Measurements from ENCODE around the gene COQ8B.

COQ8B gene

DNA sequence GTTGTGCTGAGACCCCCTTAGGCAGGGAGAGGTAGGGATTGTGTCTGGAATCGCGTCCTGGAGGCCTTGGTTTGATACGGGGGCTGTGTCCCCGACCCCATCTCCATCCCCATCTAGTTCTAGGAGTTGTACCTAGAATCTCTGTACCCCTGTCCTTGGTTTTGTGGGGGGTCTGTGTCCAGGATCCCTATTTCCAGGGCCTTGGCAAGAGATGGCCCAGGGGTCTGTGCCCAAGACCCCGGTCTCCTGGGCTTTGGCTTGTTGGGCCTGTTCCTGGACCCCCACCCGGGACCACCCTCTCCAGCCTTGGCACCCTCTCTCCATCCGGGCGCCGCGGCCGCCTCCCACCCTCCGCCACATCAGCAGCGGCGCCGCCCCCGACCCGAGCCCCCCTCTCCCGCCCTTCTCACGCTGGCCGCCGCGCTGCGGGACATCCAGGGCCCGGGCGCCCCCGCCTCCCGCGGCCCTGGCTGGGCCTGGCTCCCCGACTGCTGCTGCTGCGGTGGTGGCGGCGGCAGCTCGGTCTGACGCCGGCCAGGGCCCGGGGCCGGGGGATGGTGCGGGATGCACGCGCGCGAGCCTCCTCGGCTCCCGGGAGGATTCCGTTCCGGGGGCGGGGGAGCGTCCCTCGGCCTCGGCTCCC lies 26.5 kb downstream of the COQ8B start, which contains the start of gene NUMBL:
Gene NUMBL, minus strand, starts transcription at position 602 of the 643 bp plus-strand sequence. Its CDS starts 168 bp downstream, at position 434.
- no peak for DNase-seq

- no peak for DNase-seq
Measured at GRCh38 chr19:40689339-40690049, 27.2 kb downstream of the COQ8B start.

GRCh38 chr19:40688987-40689338 lies 27.7 kb downstream of the COQ8B start:
- no peak for DNase-seq

- DNase-seq: no peak
Measured at GRCh38 chr19:40688309-40688708, 28.4 kb downstream of the COQ8B start.

DNA sequence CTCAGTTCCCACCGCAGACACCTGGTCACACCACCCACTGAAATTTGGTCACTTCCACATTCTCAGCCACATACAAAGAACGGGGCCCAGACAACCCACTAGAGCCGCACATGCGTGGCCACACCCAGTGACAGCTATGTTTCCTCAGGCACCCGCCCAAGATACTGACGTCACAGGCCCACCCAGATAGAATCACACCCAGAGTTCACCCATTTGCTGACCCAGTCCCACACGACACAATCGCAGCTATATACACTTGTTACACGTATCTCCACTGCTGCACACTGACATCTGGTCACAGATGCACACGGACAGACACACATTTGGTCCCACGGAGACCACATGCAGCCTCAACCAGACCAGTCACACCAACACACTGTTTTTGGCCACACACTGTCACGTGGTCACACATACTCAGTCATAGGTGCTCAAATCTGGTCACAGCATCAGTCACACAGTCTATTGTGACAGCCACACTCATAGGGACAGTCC lies 29.1 kb downstream of the COQ8B start:
- no peak for DNase-seq

- no peak for DNase-seq
Measured at GRCh38 chr19:40686882-40687524, 29.7 kb downstream of the COQ8B start.

DNA sequence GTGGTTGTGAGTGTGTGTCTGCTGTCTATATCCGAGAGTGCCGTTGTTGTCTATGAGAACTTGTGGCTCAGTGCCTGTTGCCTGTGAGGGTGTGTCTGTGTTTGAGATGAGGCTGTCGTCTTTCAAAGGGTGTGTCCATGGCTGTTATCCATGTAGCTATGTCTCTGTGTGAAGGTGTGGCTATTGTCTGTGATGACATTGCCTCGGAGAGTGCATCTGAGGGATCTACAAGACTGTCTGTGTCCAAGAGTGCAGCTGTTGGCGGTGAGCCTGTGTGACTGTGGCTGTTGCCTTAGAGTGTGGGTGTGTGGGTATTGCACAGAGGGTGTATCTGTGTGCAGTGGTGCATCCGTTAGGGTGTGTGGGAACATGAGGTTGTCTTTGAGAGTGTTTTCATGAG lies 31.1 kb downstream of the COQ8B start:
- no peak for DNase-seq

DNA sequence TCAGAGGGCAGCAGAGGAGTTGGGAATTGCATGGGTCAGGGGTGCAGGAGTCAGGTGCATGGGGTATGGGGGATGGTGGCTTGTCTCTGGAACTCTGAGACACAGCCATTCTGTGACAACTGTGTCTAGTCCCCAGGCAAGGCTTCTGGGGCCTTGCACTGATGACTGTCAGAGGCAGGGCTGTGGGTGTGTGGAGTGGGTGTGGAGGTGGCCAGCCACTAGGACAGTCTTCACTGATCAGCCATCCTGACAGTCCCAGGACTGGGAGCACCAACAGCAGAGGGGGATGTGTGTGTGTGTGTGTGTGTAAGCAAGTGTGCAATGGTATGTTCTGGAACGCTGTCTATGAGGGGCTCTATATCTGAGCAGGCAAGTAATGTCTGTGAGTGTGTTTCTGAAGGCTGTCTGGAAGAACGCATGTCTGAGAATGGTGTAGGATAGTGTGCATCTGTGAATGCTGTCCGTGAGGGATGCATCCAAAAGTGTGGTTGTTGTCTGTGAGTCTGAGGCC lies 31.6 kb downstream of the COQ8B start:
- DNase-seq: no peak

DNA sequence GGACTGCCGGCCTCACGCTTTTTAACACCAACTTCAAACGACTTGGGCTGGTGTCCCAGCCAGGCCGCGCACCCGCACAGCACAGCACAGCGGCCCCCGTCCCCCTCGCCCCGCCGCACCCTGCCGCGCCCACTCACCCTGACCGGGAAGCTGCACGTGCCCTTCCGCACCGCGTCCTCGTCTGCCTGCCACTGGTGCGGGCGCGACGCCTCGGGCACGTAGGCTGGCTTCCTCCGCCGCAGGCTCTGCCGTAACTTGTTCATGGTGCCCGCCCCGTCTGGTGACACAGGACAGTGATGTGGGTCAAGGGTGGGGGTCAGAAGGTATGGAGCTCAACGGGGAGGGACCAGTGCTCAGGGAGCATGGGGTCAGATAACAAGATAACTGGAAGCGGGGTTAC lies 32.4 kb downstream of the COQ8B start:
- no peak for DNase-seq

GRCh38 chr19:40683437-40683836 lies 33.2 kb downstream of the COQ8B start:
- DNase-seq: no peak

DNA sequence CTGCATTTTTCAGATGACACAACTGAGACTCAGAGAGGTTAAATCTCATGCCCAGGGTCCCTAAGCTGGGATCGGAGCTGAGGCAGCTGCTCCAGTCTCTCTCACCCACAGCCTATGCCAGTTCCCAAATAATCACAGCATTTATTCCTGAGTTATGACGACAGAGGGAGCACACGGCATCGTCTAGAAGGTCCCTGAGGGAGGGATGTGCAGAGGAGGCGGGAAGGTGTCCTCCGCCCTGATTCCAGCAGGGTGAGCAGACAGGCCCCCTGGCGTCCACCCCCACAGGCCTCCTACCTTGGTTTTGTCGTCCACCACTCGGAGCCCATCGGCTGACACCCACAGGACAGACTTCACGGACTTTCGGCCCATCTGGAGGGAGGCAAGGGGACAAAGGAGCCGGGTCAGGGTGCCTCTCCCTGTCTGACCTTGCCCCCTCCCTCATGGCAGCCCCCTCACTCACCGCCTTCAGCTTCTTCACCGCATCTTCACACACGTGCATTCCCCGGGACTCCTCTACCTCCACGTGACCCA lies 34.2 kb downstream of the COQ8B start:
- no peak for DNase-seq

GRCh38 chr19:40681039-40681438 lies 35.6 kb downstream of the COQ8B start:
- no peak for DNase-seq

- no peak for DNase-seq
Measured at GRCh38 chr19:40677156-40677555, 39.5 kb downstream of the COQ8B start.

DNA sequence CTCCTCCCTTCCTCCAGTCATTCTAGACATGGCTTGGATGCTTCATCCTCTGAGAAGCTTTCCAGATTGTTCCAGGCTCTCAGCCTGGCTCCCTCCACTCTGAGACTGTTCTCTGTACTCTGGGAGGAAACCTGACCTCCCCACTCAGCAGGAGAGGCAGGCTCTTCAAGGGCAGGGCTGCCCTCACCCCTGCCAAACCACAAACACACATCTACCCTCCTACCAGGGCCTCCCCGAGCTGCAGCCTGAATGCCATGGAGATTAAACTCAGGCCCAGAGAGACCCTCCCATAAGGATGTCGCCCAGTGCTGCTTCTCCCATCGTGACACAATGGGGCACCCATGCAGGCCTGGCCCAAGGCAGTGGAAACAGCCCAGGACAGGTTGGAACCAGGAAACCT lies 42.4 kb downstream of the COQ8B start:
- no peak for DNase-seq

DNA sequence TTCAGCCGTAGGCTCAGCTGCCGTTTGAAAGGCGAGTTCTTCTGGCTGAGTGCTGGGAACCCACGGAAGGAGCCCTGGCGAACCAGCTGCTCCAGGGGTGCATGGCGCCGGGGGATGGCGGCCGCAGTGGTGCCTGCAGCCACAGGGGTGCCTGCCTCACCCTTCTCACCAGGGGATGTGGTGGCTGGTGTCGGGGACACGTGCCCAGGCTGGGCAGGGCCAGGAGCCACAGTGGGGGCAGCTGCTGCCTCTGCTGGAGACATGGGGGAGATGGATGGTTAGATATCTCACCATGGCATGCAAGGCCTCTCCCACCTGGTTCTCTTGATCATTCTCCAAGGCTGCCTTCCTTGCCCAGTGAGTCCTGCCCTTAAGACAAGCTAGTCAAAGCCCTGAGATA lies 43.3 kb downstream of the COQ8B start:
- no peak for DNase-seq

GRCh38 chr19:40672573-40673299 lies 44.0 kb downstream of the COQ8B start:
- DNase-seq: no peak

DNA sequence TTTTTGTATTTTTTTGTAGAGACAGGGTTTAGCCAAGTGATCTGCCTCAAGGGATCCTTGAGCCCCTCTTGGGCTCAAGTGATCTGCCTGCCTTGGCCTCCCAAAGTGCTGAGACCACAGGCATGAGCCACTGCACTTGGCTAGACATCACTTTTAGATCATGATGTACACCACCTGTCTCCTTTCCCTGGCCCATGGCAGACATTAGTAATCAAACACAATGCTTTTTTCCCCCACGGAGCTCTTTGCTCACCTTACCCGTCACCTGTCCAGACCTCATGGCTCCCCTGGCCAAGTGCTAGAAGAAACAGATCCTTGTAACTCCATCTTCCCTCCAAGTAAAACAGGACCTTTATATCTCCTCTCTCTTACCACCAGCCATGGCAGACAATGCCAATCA lies 44.6 kb downstream of the COQ8B start:
- DNase-seq: no peak

- no peak for DNase-seq
Measured at GRCh38 chr19:40671404-40671803, 45.3 kb downstream of the COQ8B start.

DNA sequence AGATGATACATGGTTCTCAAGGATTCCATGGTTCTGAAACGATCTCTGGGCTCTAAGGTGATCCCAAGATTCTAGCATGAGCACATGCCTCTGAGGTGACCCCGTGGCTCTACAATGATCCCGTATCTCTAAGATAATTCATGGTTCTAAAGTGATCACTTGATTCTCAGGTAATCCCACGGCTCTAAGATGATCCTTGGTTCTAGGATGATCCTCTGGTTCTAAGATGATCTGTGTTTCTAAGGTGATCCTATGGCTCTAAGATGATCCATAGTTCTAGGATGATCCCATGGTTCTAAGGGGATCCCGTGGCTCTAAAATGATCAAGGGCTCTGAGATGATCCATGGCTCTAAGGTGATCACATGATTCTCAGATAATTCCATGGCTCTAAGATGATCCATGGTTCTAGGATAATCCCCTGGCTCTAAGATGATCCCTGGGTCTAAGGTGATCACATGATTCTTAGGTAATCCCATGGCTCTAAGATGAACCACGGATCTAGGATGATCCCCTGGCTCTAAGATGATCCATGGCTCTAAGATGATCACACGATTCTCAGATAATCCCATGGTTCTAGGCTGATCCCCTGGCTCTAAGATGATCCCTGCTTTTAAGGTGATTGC lies 47.6 kb downstream of the COQ8B start:
- DNase-seq: no peak

DNA sequence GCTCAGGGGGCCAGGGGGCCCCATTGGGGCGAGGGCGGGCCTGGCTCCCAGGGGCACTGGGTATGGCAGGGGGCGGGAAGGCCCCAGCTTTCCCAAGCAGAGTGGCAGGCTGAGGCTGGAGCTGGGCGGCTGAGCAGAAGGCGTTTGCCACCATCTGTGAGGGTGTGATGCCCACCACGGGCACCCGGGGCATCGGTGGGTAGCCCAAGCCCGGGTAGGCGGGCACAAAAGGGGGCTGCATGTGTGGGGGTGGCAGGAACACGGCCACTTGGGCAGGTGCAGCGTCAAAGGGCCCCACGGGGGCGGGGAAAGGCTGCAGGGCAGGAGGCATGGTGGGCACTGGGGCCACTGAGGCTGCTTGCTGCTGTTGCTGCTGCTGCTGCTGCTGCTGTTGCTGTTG lies 49.1 kb downstream of the COQ8B start:
- no peak for DNase-seq

- no peak for DNase-seq
Measured at GRCh38 chr19:40666803-40667438, 49.8 kb downstream of the COQ8B start.

Measured in NCI-H2081 treated with DMSO at 0.1 percent for 48 hours (cell line).